Astrocyte of the spinal cord (primary cell): ENCODE data around the gene FRMPD4.
A peak's percentile ranks its signal among the peaks of the same experiment; 100 is the strongest.

ENCODE experiments used
- DNase-seq: peaks from one replicate; pipeline ENCODE4 v3.0.0; 2011; ENCODE audit warnings: low read depth, low spot score
- H3K4me3 ChIP-seq: 2 replicates; pipeline ENCODE4 v1.5.1; 2011; ENCODE audit warnings: low read depth, mild to moderate bottlenecking, low read length, moderate library complexity
- in situ Hi-C: cut with HindIII; loops from 2 replicates; pipeline ENCODE4 v1.10.0; 2017; ENCODE audit warnings: low sequenced_read_pairs
- TF ChIP-seq, protein P1 (sequence below): IDR thresholded peaks from 2 replicates; pipeline ENCODE4 v1.5.1; 2012; ENCODE audit warnings: low read depth, mild to moderate bottlenecking, low read length, inconsistent platforms

FRMPD4 gene

DNA sequence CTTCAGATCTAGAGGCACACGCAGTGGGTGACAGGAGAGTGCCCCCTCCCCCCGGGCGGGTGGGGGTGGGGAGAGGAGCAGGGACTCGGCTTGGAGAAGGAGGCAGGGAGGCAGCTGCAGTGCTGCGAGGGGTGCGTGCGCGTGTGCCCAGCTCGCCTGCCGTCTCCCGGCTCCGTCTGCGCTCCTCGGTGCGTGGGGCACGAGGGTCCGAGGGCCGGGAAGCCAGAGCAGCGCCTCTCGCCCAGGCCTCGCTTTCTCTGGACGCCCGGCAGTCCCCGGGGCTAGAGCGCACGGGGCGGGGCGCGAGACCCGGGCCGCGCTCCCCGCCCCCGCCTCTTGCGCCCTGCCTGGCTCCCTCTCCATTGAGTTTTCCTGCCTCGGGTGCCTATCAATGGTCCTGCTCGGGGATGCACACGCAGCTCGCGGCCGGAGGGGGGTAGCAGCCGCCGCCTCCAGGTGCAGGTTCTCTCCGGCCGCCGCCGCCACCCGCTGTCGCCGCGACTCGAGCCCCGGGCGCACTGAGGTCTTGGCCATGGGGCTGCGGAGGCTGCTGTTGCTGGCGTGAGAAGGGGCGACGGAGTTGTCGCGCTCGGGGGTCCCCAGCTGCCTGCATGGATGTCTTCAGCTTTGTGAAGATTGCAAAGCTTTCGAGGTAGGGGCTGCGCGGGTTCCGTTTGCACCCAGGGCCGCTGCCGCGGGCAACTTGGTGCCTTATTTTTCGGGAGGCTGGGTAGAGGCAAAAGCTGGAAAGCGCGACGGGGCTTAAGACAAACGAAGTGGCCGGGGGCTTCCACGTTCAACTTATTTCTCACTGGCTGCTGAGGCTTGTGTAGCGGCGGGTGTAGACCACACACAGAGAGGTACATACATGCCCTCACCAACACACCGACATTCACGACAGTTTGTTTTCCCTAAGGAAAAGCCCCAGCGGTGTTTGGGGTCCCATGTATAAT is at the start of gene FRMPD4:
Gene FRMPD4, plus strand, starts transcription at position 113 of the 953 bp plus-strand sequence. Its CDS starts 499 bp downstream, at position 612.
- in situ Hi-C loops, result no loop called here
- peak within 1 kb of the TSS; percentile 33 for H3K4me3 ChIP-seq
- TF ChIP-seq, protein P1, sequence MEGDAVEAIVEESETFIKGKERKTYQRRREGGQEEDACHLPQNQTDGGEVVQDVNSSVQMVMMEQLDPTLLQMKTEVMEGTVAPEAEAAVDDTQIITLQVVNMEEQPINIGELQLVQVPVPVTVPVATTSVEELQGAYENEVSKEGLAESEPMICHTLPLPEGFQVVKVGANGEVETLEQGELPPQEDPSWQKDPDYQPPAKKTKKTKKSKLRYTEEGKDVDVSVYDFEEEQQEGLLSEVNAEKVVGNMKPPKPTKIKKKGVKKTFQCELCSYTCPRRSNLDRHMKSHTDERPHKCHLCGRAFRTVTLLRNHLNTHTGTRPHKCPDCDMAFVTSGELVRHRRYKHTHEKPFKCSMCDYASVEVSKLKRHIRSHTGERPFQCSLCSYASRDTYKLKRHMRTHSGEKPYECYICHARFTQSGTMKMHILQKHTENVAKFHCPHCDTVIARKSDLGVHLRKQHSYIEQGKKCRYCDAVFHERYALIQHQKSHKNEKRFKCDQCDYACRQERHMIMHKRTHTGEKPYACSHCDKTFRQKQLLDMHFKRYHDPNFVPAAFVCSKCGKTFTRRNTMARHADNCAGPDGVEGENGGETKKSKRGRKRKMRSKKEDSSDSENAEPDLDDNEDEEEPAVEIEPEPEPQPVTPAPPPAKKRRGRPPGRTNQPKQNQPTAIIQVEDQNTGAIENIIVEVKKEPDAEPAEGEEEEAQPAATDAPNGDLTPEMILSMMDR, result peak; percentile 7
- no peak for DNase-seq

DNA sequence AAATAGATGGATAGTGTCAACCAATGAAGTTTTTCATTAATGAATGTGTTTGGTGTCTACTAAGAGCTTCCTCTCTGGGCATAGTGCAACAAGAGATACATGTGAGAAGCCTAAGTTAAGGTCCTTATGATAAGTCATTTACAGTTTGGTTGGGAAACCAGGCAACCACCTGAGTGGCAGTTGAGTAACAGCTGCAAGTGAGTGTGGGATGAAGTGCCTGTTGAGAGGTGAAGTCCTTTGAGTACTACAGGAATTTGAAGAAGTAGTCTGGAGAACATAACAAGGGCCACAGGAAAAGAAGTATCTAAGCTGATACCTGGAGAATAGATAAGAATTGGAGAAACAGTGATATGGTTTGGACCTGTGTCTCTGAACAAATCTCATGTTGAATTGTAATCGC is 48.5 kb upstream of the FRMPD4 start:
- H3K4me3 ChIP-seq, result no peak overlapping the region
- in situ Hi-C loops, result no loop called here
- TF ChIP-seq, protein P1, result no peak
- no peak for DNase-seq

DNA sequence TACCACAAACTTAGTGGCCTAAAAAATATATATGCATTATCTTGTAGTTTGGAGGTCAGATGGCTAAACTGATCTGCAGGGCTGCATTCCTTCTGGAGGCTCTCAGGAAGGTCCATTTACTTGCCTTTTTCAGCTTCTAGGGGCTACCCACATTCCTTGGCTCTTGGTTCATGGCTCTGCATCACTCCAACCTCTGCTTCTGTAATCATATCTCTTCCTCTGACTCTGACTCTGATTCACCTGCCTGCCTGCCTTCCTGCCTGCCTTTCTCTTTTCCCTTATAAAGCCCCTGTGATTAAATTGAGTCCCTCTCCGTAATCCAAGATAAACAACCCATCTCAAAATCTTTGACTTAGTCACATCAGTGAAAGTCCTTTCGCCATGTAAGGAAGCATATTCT is 25.0 kb upstream of the FRMPD4 start:
- H3K4me3 ChIP-seq, result no peak overlapping the region
- no peak for DNase-seq
- in situ Hi-C loops, result no loop called here
- TF ChIP-seq, protein P1, result no peak

DNA sequence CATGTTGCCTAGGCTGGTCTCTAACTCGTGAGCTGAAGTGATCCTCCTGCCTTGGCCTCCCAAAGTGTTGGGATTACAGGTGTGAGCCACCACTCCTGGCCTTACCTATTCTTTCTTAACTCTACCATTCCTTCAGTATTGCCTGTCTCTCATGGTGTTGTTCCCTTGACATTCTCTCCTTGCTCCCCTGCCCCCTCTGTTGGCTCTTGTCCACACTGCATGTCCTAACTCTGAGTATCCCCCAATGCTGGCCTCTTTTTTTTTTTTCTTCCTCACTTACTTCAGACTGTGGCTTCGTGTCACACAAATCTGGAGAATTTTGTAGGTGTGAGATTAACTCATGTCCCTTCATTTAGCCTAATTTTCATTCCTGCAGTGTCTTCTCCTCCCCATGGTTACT is 22.9 kb upstream of the FRMPD4 start:
- no peak for DNase-seq
- TF ChIP-seq, protein P1, result peak; percentile 11
- in situ Hi-C loops, result no loop called here

DNA sequence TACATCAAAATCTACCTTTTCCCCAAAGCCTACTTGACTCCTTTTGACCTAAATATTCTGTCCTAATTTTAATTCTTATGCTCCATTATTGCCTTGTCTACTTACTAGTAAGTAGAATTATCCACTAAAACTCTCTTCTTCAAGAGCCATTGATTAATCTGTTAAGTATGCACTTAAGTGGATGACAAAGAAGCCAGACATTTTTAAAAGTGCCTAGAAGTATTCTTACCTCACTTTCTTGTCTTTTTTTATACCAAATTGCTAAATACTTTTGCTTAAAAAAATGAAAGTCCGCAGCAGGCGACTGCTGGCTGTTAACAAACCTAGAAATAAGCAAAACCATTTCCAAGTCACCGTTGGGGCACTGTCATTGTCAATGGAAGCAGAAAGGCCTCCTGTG is 20.1 kb upstream of the FRMPD4 start:
- DNase-seq, result no peak
- TF ChIP-seq, protein P1, result no peak
- in situ Hi-C loops, result no loop called here
- no peak overlapping the region for H3K4me3 ChIP-seq

More for the DNA sequence above, 22.9 kb upstream of the FRMPD4 start:
- no peak overlapping the region for H3K4me3 ChIP-seq

DNA sequence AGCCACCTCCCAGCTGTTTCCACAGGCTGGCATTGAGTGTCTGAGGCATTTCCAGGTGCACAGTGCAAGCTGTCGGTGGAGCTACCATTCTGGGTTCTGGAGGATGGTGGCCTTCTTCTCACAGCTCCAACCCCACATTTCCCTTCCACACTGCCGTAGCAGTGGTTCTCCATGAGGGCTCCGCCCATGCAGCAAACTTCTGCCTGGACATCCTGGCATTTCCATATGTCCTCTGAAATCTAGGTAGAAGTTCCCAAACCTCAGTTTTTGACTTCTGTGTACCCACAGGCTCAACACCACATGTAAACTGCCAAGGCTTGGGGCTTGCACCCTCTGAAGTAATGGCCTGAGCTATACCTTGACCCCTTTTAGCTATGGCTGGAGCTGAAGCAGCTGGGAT is 10.3 kb upstream of the FRMPD4 start:
- TF ChIP-seq, protein P1, result no peak
- H3K4me3 ChIP-seq, result no peak overlapping the region
- in situ Hi-C loops, result no loop called here
- DNase-seq, result no peak
